ENCODE data around the gene DYRK1A. TPM values are rescaled to one million over a fixed set of nuclear protein-coding genes. Genes with fewer than 3 reads are reported as not detected.

Gene DYRK1A
- total RNA-seq, 1 experiment from 2014 or later: 38.8 TPM

- DNase-seq (ENCODE audit: extremely low read depth, low read depth): no peak
Measured at GRCh38 chr21:37364722-37365121, 1.9 kb upstream of the DYRK1A start.

- DNase-seq (ENCODE audit: extremely low read depth, low read depth): peak; percentile 47
Measured at GRCh38 chr21:37365517-37366481, 774 bp upstream of the DYRK1A start.

GRCh38 chr21:37367336-37367702, 746 bp downstream of the DYRK1A start:
- no peak for DNase-seq (ENCODE audit: extremely low read depth, low read depth)

GRCh38 chr21:37367703-37368540, 1.3 kb downstream of the DYRK1A start:
- no peak for DNase-seq (ENCODE audit: extremely low read depth, low read depth)

GRCh38 chr21:37368541-37369279, 2.1 kb downstream of the DYRK1A start:
- DNase-seq (ENCODE audit: extremely low read depth, low read depth): no peak

GRCh38 chr21:37369307-37369854, 2.8 kb downstream of the DYRK1A start:
- DNase-seq (ENCODE audit: extremely low read depth, low read depth): no peak

GRCh38 chr21:37370152-37371040, 3.8 kb downstream of the DYRK1A start:
- no peak for DNase-seq (ENCODE audit: extremely low read depth, low read depth)

GRCh38 chr21:37371041-37371397, 4.4 kb downstream of the DYRK1A start:
- no peak for DNase-seq (ENCODE audit: extremely low read depth, low read depth)

GRCh38 chr21:37372127-37372731, 5.7 kb downstream of the DYRK1A start:
- DNase-seq (ENCODE audit: extremely low read depth, low read depth): no peak

GRCh38 chr21:37372951-37373350, 6.4 kb downstream of the DYRK1A start:
- DNase-seq (ENCODE audit: extremely low read depth, low read depth): no peak

- no peak for DNase-seq (ENCODE audit: extremely low read depth, low read depth)
Measured at GRCh38 chr21:37373539-37373938, 7.0 kb downstream of the DYRK1A start.

- DNase-seq (ENCODE audit: extremely low read depth, low read depth): peak; percentile 29
Measured at GRCh38 chr21:37374027-37374426, 7.5 kb downstream of the DYRK1A start.

GRCh38 chr21:37375866-37376574, 9.4 kb downstream of the DYRK1A start:
- no peak for DNase-seq (ENCODE audit: extremely low read depth, low read depth)

GRCh38 chr21:37378700-37379139, 12.1 kb downstream of the DYRK1A start:
- DNase-seq (ENCODE audit: extremely low read depth, low read depth): no peak

- no peak for DNase-seq (ENCODE audit: extremely low read depth, low read depth)
Measured at GRCh38 chr21:37380349-37381323, 14.1 kb downstream of the DYRK1A start.

GRCh38 chr21:37381883-37382585, 15.5 kb downstream of the DYRK1A start:
- DNase-seq (ENCODE audit: extremely low read depth, low read depth): no peak

GRCh38 chr21:37383086-37383485, 16.5 kb downstream of the DYRK1A start:
- no peak for DNase-seq (ENCODE audit: extremely low read depth, low read depth)

All from NCI-H460 (cell line).